Hematopoietic multipotent progenitor cell treated with erythropoietin and hydrocortisone succinate and interleukin-3 and kit ligand, for 6 days (in vitro differentiated cells): Measurements from ENCODE around the gene ZBTB7B.

Experiments used
- DNase-seq: peaks from one replicate; pipeline ENCODE4 v3.0.0-alpha.2; 2015

The ZBTB7B gene

GRCh38 chr1:155018617-155019348 is 16.2 kb downstream of the ZBTB7B start:
- no peak for DNase-seq

DNA sequence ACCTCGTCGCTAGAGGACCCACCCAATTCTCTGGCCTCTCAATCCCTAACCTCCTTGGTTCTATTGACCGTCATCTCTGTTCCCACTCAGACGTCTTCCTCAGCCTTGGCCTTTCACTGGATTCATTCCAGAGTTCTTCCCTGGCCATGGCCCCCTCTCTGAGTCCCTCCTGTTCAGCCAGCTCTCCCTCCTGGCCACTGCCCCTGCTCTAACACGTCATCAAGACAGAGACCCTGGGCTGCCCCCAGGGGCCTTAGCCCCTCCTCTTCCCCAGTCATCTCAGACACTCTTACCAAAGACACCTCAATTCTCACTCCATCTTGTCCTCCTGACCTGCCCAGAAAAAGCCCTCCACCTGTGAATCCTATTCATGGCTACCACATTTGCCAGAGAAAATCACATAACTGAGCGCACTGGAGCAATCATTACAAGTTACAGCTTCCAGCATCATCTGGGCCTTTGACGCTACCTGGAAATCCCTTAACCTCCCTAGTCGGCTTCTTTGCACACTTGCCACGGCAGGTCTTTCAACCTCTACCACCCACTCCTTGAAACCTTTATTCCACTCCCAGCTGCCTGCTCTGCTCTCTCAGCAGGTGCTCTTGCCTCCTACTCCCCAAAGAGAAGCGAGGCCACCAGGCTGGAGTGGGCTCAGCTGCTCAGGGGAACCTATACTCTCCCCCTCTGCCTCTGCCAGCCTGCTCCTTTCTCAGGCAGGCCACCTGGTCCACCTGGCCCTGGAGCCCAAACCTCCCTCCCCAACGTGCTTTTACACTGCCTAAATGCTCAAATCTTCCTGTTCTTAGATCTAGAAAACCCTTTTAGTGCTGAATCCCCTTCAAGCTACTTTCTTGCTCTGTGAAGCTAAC is 17.0 kb downstream of the ZBTB7B start:
- DNase-seq, result no peak

GRCh38 chr1:155022136-155022926 is 19.7 kb downstream of the ZBTB7B start:
- no peak for DNase-seq

DNA sequence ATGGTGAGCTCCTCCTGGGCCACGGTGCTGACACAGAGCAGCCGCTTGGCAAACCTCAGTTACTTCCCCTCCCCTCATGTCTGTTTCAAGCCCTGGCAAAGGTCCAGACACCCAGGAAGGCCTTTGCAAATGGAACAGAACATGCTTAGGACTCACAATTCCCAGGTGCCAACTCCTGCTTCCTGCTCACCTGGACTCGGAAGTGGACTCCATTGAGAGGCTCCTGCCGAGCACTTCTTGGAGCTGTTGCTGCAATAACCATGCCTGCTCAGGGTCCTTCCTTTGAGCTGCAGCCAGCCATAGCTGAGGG is 20.3 kb downstream of the ZBTB7B start:
- peak; percentile 70 for DNase-seq

DNA sequence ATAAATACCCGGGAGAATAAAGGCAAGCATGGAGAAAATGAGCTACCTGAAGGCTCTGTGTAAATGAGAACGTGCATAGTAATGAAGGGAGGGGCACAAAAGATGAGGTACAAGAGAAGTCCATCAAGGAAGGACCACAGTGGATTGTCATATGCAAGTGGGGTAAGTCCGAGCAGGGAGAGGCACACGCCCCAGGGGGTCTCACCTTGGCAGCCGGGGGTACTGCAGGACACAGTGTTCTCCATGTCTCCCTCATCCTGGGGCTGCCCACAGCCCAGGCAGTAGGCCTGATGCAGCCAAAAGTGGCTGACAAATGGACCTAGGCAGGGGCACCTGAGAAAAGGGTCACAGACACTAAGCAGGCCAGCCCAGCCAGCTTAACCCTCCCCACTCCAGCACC is 21.0 kb downstream of the ZBTB7B start:
- no peak for DNase-seq

- no peak for DNase-seq
Measured at GRCh38 chr1:155024315-155024714, 21.7 kb downstream of the ZBTB7B start.

DNA sequence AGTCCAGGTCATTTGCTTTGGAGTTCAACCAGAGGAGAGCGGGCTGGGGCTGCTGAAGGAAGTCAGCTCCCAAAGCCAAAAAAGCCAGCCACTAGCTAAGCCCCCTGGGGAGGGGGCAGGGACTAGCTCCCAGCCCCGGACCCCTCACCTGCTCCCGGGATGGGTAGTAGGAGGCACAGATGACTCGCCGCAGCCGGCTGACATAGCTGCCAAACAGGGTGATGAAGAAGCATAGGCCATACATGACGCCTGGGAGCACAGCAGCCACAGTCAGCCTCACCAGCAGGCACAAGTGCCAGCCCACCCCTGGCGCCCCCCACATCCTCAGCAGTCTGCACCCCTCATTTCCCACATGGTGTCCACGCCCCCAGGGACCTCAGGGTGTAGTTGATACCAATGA is 23.6 kb downstream of the ZBTB7B start:
- no peak for DNase-seq

- DNase-seq, result no peak
Measured at GRCh38 chr1:155026588-155026987, 24.0 kb downstream of the ZBTB7B start.

- no peak for DNase-seq
Measured at GRCh38 chr1:155029513-155030242, 27.1 kb downstream of the ZBTB7B start.

- no peak for DNase-seq
Measured at GRCh38 chr1:155030243-155030795, 27.7 kb downstream of the ZBTB7B start.

- DNase-seq, result no peak
Measured at GRCh38 chr1:155030899-155031298, 28.3 kb downstream of the ZBTB7B start.

DNA sequence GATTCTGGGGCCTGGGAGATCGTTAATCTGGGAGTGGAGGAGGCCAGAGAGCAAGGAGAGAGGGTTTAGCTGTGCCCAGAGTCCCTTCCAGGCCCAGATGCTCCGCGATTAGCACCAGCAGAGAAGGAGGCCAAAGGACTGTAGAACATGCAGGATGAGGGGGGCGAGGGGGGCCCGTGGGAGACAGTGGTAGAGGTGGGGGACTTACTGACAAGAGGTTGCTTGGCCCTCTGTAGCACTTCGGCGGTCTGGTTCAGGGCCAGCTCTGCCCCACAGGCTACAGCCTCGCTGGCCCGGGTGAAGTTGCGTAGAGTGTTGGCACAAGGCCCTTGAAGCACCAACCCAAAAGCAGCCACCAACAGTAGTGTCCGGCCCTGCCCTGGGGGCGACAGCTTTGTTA is 30.3 kb downstream of the ZBTB7B start:
- no peak for DNase-seq

- no peak for DNase-seq
Measured at GRCh38 chr1:155033524-155033923, 30.9 kb downstream of the ZBTB7B start, which contains the start of the genes DCST1 and DCST2. Gene DCST1, plus strand, starts transcription at chr1:155033824. Its CDS starts 213 bp downstream, at chr1:155034037. Gene DCST2, minus strand, starts transcription at chr1:155033781. Its CDS starts 80 bp downstream, at chr1:155033701.

DNA sequence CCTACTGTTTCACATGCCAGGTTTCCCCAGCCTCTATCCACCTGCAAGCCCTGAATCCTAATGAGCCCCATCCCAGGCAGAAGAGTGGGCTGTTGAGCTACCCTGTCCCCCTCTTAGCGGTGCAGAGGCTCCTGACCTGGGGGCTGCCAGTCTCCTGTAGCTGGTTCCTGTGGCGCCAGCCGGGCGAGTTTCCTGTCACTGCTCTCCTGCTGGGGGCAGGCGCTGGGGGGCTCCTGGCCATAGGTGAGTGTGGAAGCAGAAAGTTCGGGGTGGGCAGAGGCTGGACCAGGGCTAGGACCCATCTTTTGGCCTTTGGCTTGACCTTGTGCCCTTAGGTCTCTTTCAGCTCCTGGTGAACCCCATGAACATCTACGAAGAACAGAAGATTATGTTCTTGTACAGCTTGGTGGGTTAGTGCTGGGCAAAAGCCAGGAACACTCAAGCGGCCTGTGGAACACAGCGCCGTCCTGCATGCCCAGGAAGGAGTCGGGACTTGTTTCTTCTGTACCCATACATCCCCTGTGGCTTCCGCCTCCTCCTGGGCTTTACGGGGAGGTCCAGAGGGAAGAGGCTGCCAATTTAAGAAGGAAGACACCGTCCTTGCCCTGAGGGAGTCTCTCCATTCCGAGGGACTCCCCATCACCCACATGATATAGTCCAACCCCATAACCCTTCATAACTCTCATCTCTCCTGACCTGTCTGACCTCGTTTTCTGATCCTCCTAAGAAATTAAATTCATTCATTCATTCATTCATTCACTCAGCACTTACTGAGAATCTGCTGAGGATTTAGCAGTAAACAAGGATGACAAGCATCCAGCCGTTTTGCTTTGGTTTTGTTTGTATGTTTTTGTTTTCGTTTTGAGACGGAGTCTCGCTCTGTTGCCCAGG is 32.0 kb downstream of the ZBTB7B start:
- DNase-seq, result no peak

GRCh38 chr1:155035936-155036335 is 33.3 kb downstream of the ZBTB7B start:
- DNase-seq, result no peak

- no peak for DNase-seq
Measured at GRCh38 chr1:155037043-155037442, 34.4 kb downstream of the ZBTB7B start.

DNA sequence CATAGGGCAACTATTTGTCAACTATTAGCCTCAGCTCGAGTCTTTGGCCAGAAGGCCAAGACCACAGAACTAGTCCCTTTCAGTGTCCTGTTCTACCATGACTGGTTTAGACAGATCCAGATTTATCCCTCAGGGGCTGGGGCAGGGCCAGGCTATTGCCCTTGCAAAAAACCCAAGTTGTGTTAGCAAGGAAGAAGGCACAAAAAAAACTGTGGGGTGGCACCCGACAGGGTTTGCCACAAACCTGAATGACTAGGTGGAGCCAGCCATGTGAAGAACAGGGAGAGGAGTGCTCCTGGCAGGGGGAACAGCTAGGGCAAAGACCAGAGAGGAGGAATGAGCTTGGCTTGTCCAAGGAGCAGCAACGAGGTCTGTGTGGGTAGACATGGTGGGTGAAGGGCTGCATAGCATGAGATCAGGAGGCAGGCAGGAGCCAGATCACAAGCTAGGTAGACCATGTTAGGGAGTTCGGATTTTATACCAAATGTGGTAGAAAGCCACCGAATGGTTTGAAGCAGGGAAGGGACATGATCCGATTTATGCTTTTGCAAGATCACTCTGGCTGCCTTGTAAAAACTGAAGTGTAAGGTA is 35.3 kb downstream of the ZBTB7B start:
- no peak for DNase-seq

- no peak for DNase-seq
Measured at GRCh38 chr1:155038602-155039307, 36.2 kb downstream of the ZBTB7B start.

- no peak for DNase-seq
Measured at GRCh38 chr1:155039308-155039669, 36.7 kb downstream of the ZBTB7B start.
